ENCODE results near the gene KRTAP2-3.
"Not testable (repeated sequence)": the region's sequence is repeated elsewhere in the genome, so short reads cannot be mapped to it uniquely, and the experiment has no call there.

The KRTAP2-3 gene, protein sequence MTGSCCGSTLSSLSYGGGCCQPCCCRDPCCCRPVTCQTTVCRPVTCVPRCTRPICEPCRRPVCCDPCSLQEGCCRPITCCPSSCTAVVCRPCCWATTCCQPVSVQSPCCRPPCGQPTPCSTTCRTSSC

DNA sequence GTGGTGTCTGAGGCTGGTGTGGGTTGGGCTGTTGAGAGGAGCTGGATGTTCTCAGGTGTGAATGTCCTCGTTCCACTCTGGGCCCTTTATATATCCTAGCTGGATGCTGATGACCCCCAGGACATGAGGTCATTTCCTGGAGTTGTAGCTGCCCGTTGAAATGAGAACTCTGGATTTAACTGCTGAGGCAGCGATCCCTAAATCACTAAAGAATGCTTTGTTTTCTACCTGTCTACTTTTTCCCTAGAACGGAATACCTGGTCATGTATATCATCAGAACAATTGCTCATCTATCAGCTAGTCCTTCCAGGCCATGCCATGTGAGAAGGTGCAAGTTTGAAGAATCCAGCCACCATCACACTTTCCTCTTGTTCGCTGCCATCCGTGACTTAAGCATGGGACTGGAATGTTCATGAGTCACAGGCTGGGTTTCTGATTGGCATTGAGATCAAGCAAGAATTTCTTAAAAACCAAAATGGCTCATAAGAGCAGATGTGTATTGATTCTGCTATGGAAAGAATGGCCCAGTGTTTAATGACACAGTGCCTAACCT is at the start of gene KRTAP2-3:
KRTAP2-3 (minus strand) TSS at position 63 of the 553 bp plus-strand sequence. CDS start 64 bp downstream, outside the sequence.
- no peak for DNase-seq

DNA sequence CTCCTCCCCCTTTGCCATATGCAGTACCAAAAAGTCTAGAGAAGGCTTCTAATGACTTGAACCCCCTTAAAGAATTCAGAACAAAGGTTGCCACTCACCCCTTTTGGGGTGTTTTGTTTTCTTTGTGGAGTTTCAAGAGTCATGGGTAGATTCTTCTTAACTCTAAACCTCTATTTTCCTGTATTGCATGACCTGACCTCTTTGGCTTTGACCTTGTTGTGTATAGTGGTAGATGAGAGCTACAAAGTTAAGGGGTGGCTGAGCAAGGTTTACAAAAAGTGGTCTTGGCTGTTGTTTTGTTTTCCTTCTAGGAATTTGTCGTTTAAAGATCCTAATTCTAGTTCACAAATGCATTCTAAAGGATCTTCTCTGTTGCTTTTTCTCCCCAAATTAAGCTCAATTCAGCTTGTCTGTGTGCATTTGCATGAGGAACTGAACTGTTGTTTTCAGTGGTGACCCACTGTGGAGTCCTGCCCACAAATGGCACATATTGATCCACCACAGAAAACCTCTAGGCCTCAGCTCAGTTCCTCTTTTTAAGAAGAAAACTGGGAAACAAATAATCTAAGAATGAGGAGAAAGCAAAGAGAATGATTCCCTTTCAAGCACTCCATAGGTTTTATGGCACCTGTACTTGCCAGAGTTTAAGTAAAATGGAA is 48.9 kb upstream of the KRTAP2-3 start:
- not testable (repeated sequence) for DNase-seq

DNA sequence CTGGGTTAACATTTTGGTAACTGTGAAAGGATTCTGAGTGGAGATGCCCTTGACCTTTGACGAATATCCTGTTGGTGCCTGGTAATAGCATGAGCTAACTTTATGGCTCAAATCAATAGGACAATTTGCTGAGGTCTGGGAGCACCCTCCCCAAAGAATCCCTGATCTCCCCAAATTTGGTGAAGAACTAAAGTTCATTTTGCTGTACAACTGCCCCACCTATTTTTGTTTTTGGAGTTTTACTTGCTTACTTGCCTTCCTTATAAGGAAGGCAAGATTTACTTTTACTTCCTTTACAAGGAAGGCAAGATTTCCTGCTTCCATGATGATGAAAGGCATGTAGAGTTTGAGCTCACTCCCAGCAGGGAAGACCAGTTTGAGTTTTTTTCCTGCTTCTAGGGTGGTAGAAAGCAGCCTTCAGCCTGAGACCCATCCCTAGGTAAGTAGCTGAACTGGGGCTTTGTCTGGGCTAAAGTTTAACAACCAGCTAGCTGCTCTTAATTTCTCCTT is 48.1 kb upstream of the KRTAP2-3 start:
- DNase-seq = no peak

DNA sequence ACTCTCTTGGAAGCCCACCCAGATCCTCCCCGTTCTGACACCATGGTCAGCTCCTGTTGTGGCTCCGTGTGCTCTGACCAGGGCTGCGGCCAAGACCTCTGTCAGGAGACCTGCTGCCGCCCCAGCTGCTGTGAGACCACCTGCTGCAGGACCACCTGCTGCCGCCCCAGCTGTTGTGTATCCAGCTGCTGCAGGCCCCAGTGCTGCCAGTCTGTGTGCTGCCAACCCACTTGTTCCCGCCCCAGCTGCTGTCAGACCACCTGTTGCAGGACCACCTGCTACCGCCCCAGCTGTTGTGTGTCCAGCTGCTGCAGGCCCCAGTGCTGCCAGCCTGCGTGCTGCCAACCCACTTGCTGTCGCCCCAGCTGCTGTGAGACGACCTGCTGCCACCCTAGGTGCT is 45.4 kb upstream of the KRTAP2-3 start, which contains the start of gene KRTAP4-9:
KRTAP4-9 (plus strand) TSS at position 43 of the 400 bp plus-strand sequence; CDS start at position 43, 0 bp downstream.
- DNase-seq = not testable (repeated sequence)

GRCh38 chr17:41104386-41105038 is 44.6 kb upstream of the KRTAP2-3 start:
- DNase-seq = not testable (repeated sequence)

DNA sequence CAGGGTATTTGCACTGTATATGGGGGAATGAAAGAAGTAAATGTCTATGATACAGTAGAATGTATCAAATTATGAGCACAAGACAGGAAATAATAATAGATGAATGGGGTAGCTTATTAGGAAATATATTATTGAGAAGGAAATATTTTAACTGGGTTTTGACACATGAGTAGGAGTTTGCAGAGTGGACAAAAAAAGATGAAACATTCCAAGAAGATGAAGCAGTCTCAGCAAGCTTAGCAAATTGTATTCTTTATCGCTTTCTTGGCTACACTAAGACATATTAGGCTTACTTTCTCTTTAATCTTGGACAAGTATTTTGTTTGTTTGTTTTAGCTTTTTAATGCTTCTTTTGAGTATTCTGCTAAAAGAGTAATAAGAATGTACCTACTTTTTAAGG is 44.0 kb upstream of the KRTAP2-3 start:
- no peak for DNase-seq

DNA sequence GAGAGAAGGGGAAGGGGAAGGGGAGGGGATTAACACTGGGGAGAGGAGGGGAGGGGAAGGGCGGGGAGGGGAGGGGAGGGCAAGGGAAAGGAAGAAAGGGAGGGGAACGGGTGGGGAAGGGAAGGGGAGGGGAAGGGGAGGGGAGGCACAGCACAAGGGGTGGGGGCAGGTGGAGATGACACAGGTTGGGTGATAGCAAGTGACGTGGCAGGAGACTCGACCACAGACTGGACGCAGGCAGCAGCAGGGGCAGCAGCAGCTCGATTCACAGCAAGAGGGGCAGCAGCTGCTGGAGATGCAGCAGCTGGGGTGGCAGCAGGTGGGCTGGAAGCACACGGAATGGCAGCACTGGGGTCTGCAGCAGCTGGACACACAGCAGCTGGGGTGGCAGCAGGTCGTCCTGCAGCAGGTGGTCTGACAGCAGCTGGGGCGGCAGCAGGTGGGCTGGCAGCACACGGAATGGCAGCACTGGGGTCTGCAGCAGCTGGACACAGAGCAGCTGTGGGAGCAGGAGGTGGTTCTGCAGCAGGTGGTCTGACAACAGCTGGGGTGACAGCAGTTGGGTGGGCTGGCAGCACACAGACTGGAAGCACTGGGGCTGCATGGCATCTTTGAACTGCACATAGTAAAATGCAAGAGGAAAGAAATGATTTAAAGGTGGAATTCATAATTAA is 41.8 kb upstream of the KRTAP2-3 start, which contains the start of gene KRTAP4-16:
KRTAP4-16 (minus strand) TSS at position 624 of the 674 bp plus-strand sequence; CDS start at position 624, 0 bp downstream.
- DNase-seq = no peak

DNA sequence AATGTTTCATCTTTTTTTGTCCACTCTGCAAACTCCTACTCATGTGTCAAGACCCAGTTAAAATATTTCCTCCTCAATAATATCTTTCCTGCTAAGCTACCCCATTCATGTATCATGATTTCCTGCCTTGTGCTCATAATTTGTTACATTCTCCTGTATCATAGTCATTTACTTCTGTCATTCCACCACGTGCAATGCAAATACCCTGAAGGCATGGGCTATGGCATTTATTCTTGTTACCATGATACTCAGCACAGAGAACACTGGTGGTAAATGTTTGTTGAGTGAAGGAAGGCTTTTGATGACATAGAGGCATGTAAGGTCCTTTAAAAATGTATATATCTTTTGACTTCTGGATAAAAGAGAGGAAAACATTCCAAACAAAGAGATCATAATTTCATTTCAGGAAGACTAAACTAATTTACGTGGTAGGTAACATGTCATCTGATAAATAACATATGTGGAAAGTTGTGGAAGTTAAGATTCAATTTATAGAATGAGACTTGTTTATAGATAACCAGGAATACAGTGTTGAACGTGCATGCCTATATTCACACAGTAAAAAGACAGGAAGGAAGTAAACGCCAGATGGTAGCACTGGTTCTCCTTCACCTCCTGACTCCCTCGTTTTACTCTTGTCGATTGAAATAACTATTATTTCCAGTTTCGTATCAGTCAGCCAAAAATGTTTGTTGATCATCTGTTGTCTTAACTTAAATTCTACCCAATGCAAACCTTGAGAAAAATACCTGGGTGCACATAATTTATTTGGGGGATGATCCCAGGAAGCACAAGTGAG is 40.0 kb upstream of the KRTAP2-3 start:
- not testable (repeated sequence) for DNase-seq

DNA sequence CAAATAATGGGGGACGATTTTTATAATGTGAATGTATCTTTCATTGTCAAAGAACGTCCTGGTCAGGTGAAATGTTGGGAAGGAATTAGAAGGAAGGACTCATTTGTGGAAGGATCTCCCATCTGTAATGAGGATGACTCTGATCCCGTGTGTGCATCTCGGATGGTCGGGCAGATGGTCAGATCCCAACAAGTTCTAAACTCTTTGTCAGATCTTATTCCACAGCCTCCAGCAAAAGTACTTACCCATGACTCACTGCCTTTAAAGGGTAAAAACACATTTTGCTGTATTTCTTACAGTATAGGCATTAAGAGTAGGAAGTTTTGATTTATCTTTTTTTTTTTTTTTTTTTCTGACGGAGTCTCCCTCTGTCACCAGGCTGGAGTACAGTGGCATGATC is 38.6 kb upstream of the KRTAP2-3 start:
- no peak for DNase-seq

- DNase-seq = no peak
These were observed 38.1 kb upstream of the KRTAP2-3 start, which contains the start of gene KRTAP4-8 for GRCh38 chr17:41098042-41098441. Gene KRTAP4-8 (minus strand): TSS chr17:41098142. CDS start chr17:41098084, 58 bp downstream.

DNA sequence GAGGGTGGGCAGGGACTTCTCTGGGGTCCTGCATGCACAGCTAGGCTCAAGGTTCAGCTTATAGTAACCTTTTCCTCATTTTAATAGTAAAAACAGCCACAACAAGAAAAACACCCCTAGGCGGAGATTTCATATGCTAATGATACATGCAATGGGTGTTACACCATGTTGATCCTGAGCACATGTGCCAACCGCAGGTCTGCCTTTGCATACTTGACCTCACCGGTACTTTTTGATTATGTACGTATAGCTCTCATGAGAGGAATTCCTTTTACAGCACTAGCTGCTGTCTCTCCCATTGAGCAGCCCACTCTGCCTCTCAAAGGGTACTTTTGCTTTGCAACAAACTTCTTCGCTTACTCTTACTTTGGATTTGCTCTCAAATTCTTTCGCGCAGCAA is 36.1 kb upstream of the KRTAP2-3 start:
- DNase-seq = no peak

DNA sequence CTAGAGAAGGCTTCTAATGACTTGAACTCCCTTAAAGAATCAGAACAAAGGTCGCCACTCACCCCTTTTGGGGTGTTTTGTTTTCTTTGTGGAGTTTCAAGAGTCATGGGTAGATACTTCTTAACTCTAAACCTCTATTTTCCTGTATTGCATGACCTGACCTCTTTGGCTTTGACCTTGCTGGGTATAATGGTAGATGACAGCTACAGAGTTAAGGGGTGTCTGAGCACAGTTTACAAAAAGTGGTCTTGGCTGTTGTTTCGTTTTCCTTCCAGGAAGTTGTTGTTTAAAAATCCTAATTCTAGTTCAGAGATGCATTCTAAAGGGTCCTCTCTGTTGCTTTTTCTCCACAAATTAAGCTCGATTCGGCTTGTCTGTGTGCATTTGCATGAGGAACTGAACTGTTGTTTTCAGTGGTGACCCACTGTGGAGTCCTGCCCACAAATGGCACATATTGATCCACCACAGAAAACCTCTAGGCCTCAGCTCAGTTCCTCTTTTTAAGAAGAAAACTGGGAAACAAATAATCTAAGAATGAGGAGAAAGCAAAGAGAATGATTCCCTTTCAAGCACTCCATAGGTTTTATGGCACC is 28.9 kb upstream of the KRTAP2-3 start:
- not testable (repeated sequence) for DNase-seq

DNA sequence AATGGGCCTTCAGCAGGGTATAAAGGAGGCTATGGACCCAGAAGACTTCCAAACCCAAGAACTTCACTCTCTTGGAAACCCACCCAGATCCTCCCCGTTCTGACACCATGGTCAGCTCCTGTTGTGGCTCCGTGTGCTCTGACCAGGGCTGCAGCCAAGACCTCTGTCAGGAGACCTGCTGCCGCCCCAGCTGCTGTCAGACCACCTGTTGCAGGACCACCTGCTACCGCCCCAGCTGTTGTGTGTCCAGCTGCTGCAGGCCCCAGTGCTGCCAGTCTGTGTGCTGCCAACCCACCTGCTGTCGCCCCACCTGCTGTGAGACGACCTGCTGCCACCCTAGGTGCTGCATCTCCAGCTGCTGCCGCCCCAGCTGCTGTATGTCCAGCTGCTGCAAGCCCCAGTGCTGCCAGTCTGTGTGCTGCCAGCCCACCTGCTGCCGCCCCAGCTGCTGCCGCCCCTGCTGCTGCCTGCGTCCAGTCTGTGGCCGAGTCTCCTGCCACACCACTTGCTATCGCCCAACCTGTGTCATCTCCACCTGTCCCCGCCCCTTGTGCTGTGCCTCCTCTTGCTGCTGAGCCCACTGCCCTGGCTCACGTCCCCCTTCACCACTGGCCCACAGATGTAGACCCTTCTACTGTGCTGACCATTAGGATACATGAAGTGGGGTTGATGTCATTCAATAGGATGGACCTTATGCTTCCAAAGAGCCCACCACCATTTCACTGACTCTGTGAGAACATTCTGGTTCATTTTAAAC is 24.4 kb upstream of the KRTAP2-3 start, which contains the start of gene KRTAP4-7:
KRTAP4-7 (plus strand) TSS at position 51 of the 757 bp plus-strand sequence; CDS start at position 108, 57 bp downstream.
- not testable (repeated sequence) for DNase-seq

GRCh38 chr17:41083427-41083826 is 23.5 kb upstream of the KRTAP2-3 start:
- DNase-seq = not testable (repeated sequence)

GRCh38 chr17:41082626-41083025 is 22.7 kb upstream of the KRTAP2-3 start:
- no peak for DNase-seq

DNA sequence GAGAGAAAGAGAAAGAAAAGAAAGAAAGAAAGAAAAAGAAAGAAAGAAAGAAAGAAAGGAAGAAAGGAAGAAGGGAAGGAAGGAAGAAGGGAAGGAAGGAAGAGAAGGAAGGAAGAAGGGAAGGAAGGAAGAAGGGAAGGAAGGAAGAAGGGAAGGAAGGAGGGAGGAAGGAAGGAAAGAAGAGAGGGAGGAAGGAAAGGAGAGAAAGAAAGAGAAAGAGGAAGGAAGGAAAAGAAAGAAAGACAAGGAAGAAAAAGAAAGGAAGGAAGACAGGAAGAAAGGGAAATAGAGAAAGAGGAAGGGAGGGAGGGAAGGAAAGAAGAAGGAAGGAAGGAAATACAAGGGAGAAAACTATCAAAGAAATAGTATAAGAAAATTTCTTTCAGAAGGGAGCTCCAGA is 16.9 kb upstream of the KRTAP2-3 start:
- DNase-seq = no peak

DNA sequence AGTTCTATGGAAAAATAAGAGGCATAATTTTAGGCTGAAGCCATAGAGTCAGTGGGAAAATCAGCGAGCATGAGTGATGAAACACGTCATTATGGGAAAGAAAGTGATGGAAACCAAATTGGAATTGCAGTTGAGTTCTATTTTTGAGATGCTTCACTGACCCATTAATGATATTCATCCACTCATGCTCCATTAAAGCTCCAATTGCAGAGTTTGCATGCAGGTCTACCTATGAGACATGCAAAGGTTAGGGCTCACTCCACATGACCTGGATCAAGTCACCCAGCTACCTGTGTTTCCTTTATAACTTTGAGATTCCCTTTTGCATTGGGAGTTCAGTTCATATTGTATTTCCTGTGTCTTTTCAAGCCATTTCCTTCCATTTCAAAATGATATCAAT is 13.8 kb upstream of the KRTAP2-3 start:
- no peak for DNase-seq

GRCh38 chr17:41071606-41072360 is 11.9 kb upstream of the KRTAP2-3 start:
- DNase-seq = no peak

DNA sequence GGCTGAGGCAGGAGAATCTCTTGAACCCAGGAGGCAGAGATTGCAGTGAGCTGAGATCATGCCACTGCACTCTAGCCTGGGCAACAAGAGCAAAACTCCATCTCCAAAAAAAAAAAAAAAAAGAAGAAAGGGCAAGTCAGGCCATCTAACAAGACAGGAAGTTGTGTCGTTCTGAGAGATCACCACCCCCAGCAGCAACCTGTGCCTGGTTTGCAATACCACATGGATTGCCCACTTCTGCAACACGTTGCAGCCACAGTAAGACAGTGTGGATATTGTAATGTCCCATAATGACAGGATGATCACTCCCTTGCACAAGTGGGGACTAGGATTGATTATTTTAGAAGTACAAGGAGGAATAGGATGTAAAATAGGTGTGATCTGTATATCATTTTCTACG is 9.1 kb upstream of the KRTAP2-3 start:
- no peak for DNase-seq

GRCh38 chr17:41067281-41067680 is 7.4 kb upstream of the KRTAP2-3 start:
- DNase-seq = no peak
